ENCODE data around the gene ZNF579. TPM values are rescaled to one million over a fixed set of nuclear protein-coding genes. Genes with fewer than 3 reads are reported as not detected.
"Not testable (repeated sequence)": the region's sequence is repeated elsewhere in the genome, so short reads cannot be mapped to it uniquely, and the experiment has no call there.

Gene ZNF579
- total RNA-seq, 1 donor from 2014 or later: 2.4 TPM

DNA sequence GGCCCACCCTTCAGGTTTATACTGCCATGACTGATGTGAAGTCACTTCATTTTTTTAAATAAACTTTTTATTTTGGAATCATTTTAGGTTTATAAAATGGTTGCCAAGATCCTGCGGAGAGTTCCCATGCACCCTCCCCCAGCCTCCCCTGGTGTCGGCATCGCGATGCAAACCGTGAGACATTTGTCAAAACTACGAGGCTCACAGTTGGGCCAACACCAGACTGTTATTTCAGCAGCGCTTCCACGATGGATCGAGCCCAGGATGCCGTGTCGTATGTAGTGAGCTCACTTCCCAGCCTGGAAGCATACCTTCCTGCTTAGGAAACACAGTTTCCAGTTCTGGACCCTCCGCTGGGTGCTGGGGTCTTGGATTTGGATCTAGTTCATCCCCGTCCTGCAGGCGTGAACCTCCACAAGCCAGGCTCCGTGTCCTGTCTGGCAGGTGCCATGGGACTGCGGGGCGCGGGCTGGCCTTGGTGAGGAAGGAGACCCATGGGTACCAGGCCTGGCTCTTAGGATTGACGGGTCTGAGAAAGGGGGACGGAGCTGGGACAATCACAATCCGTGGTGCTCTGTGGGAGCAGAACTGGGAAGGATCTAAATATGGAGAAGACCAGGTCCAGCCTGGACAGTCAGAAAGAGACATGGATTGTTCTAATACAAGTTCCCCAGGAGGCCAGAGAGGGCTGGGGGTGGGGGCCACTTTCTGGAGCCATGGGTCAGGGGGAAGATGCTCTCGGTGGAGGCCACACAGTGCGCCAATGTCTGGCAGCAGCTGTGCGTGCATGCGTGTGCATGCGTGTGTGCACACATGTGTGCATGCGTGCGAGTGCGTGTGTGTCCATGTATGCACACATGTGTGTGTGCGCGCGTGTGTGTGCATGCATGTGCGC lies 41.3 kb downstream of the ZNF579 start:
- DNase-seq (ENCODE audit: low read depth in 2 of 2): no peak

DNA sequence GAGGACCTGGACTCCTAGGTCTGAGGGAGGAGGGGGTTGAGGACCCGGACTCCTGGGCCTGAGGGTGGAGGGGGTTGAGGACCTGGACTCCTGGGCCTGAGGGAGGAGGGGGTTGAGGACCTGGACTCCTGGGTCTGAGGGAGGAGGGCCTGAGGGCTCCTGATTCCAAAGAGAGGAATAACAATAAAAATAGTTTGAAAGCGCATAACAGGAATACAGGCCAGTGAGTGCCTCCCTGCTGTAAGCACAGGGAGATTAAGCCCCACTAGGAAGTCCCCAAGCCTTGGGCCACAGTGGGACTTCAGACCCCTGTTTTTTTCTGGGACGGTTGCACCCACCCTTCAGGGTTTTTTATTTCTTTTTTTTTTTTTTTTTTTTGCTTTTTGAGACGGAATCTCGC lies 42.5 kb downstream of the ZNF579 start:
- DNase-seq (ENCODE audit: low read depth in 2 of 2): no peak

DNA sequence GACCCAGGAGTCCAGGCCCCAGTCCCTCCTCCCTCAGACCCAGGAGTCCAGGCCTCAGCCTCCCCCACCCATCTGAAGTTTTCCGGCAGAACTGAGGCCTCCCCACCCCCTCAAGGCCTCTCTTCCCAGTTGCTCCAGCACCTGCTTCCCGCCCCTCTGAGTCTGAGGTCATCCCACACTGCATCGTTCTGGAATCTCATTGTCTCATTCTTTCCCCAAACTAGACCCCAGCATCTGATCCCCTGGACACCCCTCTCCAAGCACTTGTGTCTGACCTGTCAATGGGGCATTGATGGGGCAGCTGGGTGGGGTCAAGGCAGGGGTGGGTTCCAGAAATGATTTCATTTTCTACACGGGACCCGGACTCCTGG lies 42.9 kb downstream of the ZNF579 start:
- no peak for DNase-seq (ENCODE audit: low read depth in 2 of 2)

DNA sequence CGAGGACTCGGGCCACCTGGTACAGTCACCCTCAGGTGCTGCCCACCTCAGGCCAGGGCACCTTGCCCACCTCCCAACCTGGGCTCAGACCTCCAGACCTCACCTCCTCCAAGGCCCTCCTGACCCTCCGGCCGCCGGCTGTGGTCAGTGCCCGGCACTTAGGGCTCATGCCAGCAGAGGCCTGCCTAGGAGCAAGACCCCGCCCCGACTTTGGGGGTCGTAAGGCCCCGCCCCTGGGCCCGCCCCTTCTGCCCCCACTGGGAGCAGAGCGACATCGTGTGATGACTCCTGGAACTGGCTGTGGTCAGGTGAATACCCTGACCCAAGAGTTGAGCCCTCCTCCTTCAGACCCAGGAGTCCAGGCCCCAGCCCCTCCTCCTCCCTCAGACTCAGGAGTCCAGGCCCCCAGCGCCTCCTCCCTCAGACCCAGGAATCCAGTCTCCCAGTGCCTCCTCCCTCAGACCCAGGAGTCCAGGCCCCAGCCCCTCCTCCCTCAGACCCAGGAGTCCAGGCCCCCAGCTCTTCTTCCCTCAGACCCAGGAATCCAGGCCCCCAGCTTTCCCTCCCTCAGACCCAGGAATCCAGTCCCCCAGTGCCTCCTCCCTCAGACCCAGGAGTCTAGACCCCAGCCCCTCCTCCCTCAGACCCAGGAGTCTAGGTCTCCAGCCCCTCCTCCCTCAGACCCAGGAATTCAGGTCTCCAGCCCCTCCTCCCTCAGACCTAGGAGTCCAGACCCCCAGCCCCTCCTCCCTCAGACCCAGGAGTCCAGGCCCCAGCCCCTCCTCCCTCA lies 43.5 kb downstream of the ZNF579 start, which contains the start of gene SBK2:
TSS of gene SBK2 (minus strand) at position 183 of the 790 bp plus-strand sequence. CDS start 839 bp downstream, outside the sequence.
- peak in 1 of 2 donors; percentile 55 for DNase-seq (ENCODE audit: low read depth in 2 of 2)

DNA sequence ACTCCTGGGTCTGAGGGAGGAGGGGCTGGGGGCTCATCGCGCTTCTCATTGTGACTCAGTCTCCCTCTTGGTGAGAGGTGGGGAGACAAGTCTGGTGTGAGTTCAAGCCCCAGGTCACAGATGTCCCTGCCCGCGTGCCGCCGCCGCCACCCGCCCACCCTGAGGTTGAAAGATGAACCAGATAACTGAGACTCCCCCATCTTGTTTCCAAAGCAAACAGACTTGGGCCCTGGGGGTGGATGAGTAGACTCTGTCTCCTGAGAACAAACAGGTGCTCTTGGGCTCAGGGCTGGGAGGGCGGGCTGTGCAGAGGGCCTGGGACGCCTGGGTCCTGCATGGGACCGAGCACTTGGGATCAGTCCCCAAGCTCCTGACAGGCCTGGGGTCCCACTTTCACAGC lies 44.3 kb downstream of the ZNF579 start:
- no peak for DNase-seq (ENCODE audit: low read depth in 2 of 2)

DNA sequence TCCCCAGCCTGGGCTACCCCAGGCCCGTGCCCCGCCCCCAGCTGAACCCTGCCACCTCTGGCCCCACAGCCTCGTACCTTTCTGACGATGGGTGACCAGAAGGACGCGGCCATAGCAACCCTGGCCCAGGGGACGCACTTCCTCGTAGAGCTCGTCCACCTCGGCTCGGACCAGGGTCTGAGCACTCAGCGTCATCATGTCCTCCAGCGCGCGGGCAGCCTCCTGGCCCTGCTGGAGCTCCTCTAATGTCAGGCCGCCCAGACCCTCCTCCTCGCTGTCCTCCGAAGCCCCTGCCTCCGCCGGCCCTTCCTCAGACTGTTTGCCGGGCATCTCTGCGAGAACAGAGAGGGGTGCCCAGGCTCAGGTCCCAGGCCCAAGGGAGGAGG lies 44.7 kb downstream of the ZNF579 start:
- no peak for DNase-seq (ENCODE audit: low read depth in 2 of 2)

DNA sequence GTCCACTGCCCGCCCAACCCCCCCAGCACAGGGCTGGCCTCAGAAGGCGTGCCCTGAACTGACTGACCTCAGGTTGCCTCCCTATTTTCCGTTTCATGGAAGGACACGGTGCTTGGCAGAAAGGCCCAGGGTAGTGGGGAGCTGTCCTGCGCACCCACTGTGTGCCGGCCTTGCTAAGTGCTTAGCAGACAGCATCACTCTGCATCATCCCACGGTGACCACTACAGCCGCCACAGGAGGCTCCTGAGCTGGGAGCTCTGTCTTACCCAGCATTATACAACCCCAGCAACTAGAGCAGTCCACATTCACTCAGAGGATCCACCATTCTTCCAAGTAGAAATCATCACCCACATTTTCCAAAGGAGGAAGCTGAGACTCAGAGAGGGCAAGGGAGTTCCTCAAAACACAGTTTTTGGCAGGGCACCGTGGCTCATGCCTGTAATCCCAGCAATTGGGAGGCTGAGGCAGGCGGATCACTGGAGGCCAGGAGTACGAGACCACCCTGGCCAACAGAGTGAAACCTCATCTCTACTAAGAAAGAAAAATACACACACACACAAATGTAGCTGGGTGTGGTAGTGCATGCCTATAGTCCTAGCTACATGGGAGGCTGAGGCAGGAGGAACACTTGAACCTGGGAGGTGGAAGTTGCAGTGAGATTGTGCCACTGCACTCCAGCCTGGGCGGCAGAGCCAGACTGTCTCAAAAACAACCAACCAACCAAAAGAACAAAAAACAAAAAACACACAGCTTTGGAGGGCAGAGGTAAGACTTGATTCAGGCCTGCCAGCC lies 45.3 kb downstream of the ZNF579 start:
- no peak for DNase-seq (ENCODE audit: low read depth in 2 of 2)

DNA sequence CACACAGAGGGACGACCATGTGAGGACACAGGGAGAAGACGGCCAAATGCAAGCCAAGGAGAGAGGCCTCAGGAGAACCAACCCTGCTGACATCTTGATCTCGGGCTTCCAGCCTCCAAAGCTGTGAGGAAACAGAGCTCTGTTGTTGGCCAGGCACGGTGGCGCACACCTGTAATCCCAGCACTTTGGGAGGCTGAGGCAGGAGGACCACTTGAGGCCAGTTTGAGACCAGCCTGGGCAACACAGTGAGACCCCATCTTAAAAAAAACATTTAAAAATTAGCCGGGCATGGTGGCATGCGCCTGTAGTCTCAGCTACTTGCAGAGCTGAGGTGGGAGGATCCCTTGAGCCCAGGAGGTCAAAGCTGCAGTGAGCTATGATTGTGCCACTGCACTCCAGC lies 46.4 kb downstream of the ZNF579 start:
- not testable (repeated sequence) for DNase-seq (ENCODE audit: low read depth in 2 of 2)

DNA sequence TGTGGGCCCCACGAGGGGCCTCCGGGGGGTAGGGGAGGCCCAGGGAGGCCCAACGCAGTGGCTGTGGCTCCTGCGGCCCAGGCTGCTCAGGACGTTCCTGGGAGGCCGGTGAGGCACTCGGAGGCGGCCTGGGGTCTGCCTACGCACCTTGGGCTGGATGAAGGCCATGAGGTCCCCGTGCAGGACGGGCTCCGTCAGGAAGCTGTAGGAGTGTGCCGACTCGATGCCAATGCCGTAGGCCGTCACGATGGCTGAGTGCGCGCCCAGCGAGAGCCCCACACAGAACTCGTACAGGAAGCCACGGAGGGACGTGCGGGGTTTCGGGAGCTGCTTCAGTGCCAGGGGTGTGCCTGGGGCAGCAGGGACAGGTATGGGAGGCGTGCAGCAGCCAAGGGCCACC lies 49.7 kb downstream of the ZNF579 start:
- no peak for DNase-seq (ENCODE audit: low read depth in 2 of 2)

DNA sequence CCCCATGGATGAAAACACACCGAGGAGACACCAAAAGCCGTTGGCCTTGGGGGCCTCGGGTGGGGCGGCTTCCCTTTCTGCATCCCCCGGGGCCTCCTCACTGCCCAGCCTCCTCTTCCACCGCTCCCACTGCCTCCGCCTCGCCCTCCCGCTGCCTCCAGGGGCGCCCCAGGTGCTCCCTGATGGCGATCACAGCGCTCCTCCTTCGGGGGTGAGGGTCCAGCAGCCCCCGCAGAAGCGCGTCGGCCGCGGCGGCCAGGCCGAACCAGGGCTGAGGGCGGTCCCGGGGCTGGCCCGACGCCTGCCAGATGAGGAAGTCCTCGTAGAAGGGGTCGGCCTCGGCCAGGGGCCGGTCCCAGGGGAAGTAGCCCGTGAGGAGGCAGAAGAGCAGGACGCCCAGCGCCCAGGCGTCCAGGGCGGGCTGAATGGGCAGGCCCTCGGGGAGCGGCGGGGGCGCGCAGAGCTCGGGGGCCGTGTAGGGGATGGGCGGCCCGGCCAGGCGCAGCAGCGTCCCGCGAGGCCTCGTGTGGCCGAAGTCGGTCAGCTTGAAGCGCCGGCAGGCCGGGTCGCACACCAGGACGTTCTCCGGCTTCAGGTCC lies 50.9 kb downstream of the ZNF579 start:
- DNase-seq (ENCODE audit: low read depth in 2 of 2): no peak

DNA sequence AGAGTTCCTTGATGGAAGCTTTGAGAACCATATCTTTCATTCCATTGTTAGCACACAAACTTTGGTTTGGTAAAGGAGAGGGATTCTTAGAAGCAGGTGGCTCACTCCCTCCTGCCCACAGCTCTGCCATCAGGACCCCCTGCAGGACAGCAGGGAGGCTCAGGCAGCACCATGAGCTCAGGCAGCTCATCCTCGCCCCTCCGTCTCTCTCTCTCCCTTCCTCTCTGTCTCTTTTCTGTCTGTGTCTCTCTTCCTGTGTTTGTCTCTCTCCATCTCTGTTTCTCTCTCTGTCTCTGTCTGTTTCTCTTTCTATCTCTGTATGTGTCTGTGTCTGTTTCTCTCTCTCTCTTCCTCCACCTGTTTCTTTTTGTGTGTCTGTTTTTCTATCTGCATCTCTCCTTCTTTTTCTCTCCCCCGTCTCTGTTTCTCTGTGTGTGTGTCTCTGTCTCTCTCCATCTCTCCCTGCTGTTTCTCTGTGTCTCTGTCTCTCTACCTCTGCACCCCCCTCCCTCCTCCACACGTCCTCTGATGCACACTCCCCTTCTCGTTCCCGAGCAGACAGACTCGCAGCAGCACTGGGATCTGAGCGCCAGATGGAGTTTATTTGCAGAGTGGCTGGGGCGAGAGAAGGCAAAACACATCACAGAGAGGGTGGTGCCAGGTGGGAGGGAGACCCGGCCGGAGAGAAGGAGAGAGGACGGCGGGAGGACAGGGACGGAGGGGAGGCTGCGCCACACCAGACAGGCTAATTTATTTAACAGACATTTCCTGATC lies 52.4 kb downstream of the ZNF579 start:
- DNase-seq (ENCODE audit: low read depth in 2 of 2): peak in 1 of 2 donors; percentile 23

DNA sequence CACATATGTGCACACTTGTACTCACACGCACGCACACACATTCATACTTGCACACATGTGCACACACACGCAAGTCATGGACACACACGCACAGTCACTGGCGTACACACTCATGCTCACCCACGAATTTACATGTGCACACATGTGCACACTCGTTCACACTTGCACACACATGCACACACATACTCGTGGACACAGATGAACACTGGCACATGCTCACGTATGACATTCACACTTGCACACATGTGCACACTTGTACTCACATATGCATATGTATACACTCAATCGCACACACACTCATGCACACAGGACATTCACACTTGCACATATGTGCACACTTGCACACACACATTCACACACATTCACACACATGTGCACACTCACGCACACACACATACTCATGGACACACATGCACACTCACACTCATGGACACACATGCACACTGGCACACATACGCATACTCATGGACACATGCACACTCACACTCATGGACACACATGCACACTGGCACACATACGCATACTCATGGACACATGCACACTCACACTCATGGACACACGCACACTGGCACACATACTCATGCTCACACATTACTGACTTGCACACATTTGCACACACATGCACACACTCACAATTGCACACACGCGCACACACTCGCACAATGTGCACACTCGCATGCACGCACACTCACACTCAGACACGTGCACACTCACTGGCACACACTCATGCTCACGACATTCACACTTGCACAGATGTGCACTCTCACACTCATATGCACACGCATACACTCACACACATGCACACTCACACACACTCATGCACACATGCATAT lies 53.2 kb downstream of the ZNF579 start:
- DNase-seq (ENCODE audit: low read depth in 2 of 2): no peak

Other genes starting within 250 kb of the ZNF579 start
- gene KMT5C, start 241.0 kb downstream of the ZNF579 start, total RNA-seq: 2.2 and 3.0 TPM in 2 replicates
- gene COX6B2, start 226.1 kb downstream of the ZNF579 start, total RNA-seq: not detected in 2 replicates
- not detected in 2 replicates for gene GARIN5B, start 217.6 kb downstream of the ZNF579 start, total RNA-seq
- gene IL11, start 210.4 kb downstream of the ZNF579 start, total RNA-seq: under 0.01 TPM in 1 of 2 replicates, not detected in the other
- not detected in 2 replicates for gene TMEM190, start 204.0 kb downstream of the ZNF579 start, total RNA-seq
- gene TMEM238, start 196.6 kb downstream of the ZNF579 start, total RNA-seq: 0.22 and 0.40 TPM in 2 replicates
- 118 and 119 TPM in 2 replicates for gene RPL28, start 194.9 kb downstream of the ZNF579 start, total RNA-seq
- 44.4 and 76.5 TPM in 2 replicates for gene UBE2S, start 173.1 kb downstream of the ZNF579 start, total RNA-seq
- not detected in 2 replicates for gene SHISA7, start 137.5 kb downstream of the ZNF579 start, total RNA-seq
- gene ISOC2, start 119.2 kb downstream of the ZNF579 start, total RNA-seq: 60.7 and 61.9 TPM in 2 replicates
- not detected in 2 replicates for gene C19orf85, start 116.1 kb downstream of the ZNF579 start, total RNA-seq
- gene ZNF628, start 104.2 kb downstream of the ZNF579 start, total RNA-seq: 0.65 and 0.79 TPM in 2 replicates
- 5.2 and 7.2 TPM in 2 replicates for gene NAT14, start 95.7 kb downstream of the ZNF579 start, total RNA-seq
- gene SSC5D, start 92.4 kb downstream of the ZNF579 start, total RNA-seq: 0.22 TPM in 1 of 2 replicates, not detected in the other
- not detected in 2 replicates for gene SBK2, start 43.7 kb downstream of the ZNF579 start, total RNA-seq
- 0.20 and 0.22 TPM in 2 replicates for gene SBK3, start 35.3 kb downstream of the ZNF579 start, total RNA-seq
- 1.5 and 3.2 TPM in 2 replicates for gene FIZ1, start 18.7 kb upstream of the ZNF579 start, total RNA-seq
- gene ZNF524, start 19.4 kb upstream of the ZNF579 start, total RNA-seq: 7.0 and 11.5 TPM in 2 replicates
- 0.44 and 0.79 TPM in 2 replicates for gene ZNF865, start 24.8 kb upstream of the ZNF579 start, total RNA-seq
- 2.8 and 4.8 TPM in 2 replicates for gene ZNF784, start 43.7 kb upstream of the ZNF579 start, total RNA-seq
- gene ZNF580, start 60.2 kb upstream of the ZNF579 start, total RNA-seq: 1.3 and 2.0 TPM in 2 replicates
- 18.3 and 20.9 TPM in 2 replicates for gene ZNF581, start 62.8 kb upstream of the ZNF579 start, total RNA-seq
- gene CCDC106, start 67.4 kb upstream of the ZNF579 start, total RNA-seq: 5.9 and 10.7 TPM in 2 replicates
- 61.9 and 62.9 TPM in 2 replicates for gene U2AF2, start 74.2 kb upstream of the ZNF579 start, total RNA-seq
- gene EPN1, start 94.4 kb upstream of the ZNF579 start, total RNA-seq: 20.7 and 27.0 TPM in 2 replicates
- gene NLRP9, start 157.6 kb upstream of the ZNF579 start, total RNA-seq: not detected in 2 replicates
- gene RFPL4A, start 178.2 kb upstream of the ZNF579 start, total RNA-seq: 1.1 and 1.2 TPM in 2 replicates
- gene RFPL4AL1, start 188.3 kb upstream of the ZNF579 start, total RNA-seq: 0.22 and 0.40 TPM in 2 replicates